H9 (cell line): ENCODE measurements around the gene TSPAN9. TPM values are rescaled to one million over a fixed set of nuclear protein-coding genes. Genes with fewer than 3 reads are reported as not detected.

ENCODE experiments used
- DNase-seq: peaks from one replicate; pipeline ENCODE4 v3.0.0-alpha.2; 2017
- H2AFZ ChIP-seq: one replicate; pipeline ENCODE4 v1.6.1; 2013; ENCODE audit warnings: mild to moderate bottlenecking, low read length, control low read depth, moderate library complexity
- H2AK5ac ChIP-seq: 2 replicates; pipeline ENCODE4 v1.6.1; 2013; ENCODE audit warnings: low read length, control low read depth, mixed read lengths; ENCODE audit not compliant: insufficient read length
- H2BK120ac ChIP-seq: one replicate; pipeline ENCODE4 v1.6.1; 2013; ENCODE audit warnings: low read depth, mild to moderate bottlenecking, low read length, control low read depth, inconsistent platforms; ENCODE audit not compliant: poor library complexity, severe bottlenecking
- H2BK12ac ChIP-seq: 2 replicates; pipeline ENCODE4 v1.6.1; 2013; ENCODE audit warnings: low read length, control low read depth, mixed read lengths, low read depth; ENCODE audit not compliant: insufficient read length
- H2BK15ac ChIP-seq: 2 replicates; pipeline ENCODE4 v1.6.1; 2013; ENCODE audit warnings: low read depth, low read length, control low read depth
- H2BK20ac ChIP-seq: one replicate; pipeline ENCODE4 v1.6.1; 2013; ENCODE audit warnings: low read depth, mild to moderate bottlenecking, low read length, control low read depth, inconsistent platforms; ENCODE audit not compliant: poor library complexity, severe bottlenecking
- H2BK5ac ChIP-seq: 2 replicates; pipeline ENCODE4 v1.6.1; 2013; ENCODE audit warnings: low read length, control low read depth, mixed read lengths; ENCODE audit not compliant: insufficient read length
- H3K14ac ChIP-seq: 2 replicates; pipeline ENCODE4 v1.6.1; 2013; ENCODE audit warnings: low read length, control low read depth; ENCODE audit not compliant: insufficient read depth
- H3K18ac ChIP-seq: 2 replicates; pipeline ENCODE4 v1.6.1; 2013; ENCODE audit warnings: low read depth, mild to moderate bottlenecking, mixed read lengths, low read length, control low read depth; ENCODE audit not compliant: insufficient read length
- H3K23ac ChIP-seq: 2 replicates; pipeline ENCODE4 v1.6.1; 2013; ENCODE audit warnings: low read length, control low read depth, mixed read lengths, low read depth; ENCODE audit not compliant: insufficient read length
- H3K23me2 ChIP-seq: 2 replicates; pipeline ENCODE4 v1.6.1; 2013; ENCODE audit warnings: low read depth, mild to moderate bottlenecking, mixed read lengths, low read length, control low read depth; ENCODE audit not compliant: insufficient read length, poor library complexity, severe bottlenecking
- H3K27ac ChIP-seq: 2 replicates; pipeline ENCODE4 v1.5.1; 2013; ENCODE audit warnings: low read length, control low read depth, mixed read lengths, low read depth; ENCODE audit not compliant: insufficient read length
- H3K27me3 ChIP-seq: 2 replicates; pipeline ENCODE4 v1.6.1; 2013; ENCODE audit warnings: low read length, control low read depth, inconsistent platforms; ENCODE audit not compliant: insufficient read depth
- H3K4ac ChIP-seq: 2 replicates; pipeline ENCODE4 v1.6.1; 2013; ENCODE audit warnings: low read depth, mild to moderate bottlenecking, control low read depth, inconsistent platforms, low read length, moderate library complexity
- H3K4me1 ChIP-seq: 2 replicates; pipeline ENCODE4 v1.6.1; 2013; ENCODE audit warnings: low read length, control low read depth, inconsistent platforms; ENCODE audit not compliant: insufficient read depth
- H3K4me2 ChIP-seq: 2 replicates; pipeline ENCODE4 v1.6.1; 2013; ENCODE audit warnings: low read length, control low read depth, mixed read lengths; ENCODE audit not compliant: insufficient read length, insufficient read depth
- H3K56ac ChIP-seq: 2 replicates; pipeline ENCODE4 v1.6.1; 2013; ENCODE audit warnings: low read depth, mild to moderate bottlenecking, mixed read lengths, low read length, control low read depth; ENCODE audit not compliant: insufficient read length
- H3K79me1 ChIP-seq: 2 replicates; pipeline ENCODE4 v1.6.1; 2013; ENCODE audit warnings: low read depth, mild to moderate bottlenecking, moderate library complexity, low read length, control low read depth, inconsistent platforms; ENCODE audit not compliant: insufficient read depth, poor library complexity, severe bottlenecking
- H3K79me2 ChIP-seq: 2 replicates; pipeline ENCODE4 v1.6.1; 2013; ENCODE audit warnings: low read length, control low read depth, inconsistent platforms; ENCODE audit not compliant: insufficient read depth
- H3K9ac ChIP-seq: 2 replicates; pipeline ENCODE4 v1.6.1; 2013; ENCODE audit warnings: low read length, control low read depth, mixed read lengths; ENCODE audit not compliant: insufficient read length; ENCODE audit errors: extremely low read depth
- H3K9me3 ChIP-seq: one replicate; pipeline ENCODE4 v1.6.1; 2013; ENCODE audit warnings: low read depth, low read length, inconsistent platforms; ENCODE audit not compliant: control insufficient read depth
- H3T11ph ChIP-seq: one replicate; pipeline ENCODE4 v1.6.1; 2013; ENCODE audit warnings: mild to moderate bottlenecking, low read length, control low read depth, inconsistent platforms
- H4K20me1 ChIP-seq: one replicate; pipeline ENCODE4 v1.6.1; 2013; ENCODE audit not compliant: control insufficient read depth, insufficient read length, insufficient read depth
- H4K5ac ChIP-seq: 2 replicates; pipeline ENCODE4 v1.6.1; 2013; ENCODE audit warnings: low read depth, mild to moderate bottlenecking, mixed read lengths, low read length, control low read depth; ENCODE audit not compliant: insufficient read length
- H4K8ac ChIP-seq: replicated peaks from 2 replicates; pipeline ENCODE4 v1.6.1; 2013; ENCODE audit warnings: low read length, control low read depth, mixed read lengths, low read depth; ENCODE audit not compliant: insufficient read length
- H4K91ac ChIP-seq: 2 replicates; pipeline ENCODE4 v1.6.1; 2013; ENCODE audit warnings: low read depth, mild to moderate bottlenecking, moderate library complexity, mixed read lengths, low read length, control low read depth; ENCODE audit not compliant: insufficient read length
- H3K27ac Mint-ChIP-seq, 3 experiments: 2 replicates in 2 of 3; 3 replicates in 1 of 3; pipeline ENCODE4 v1.8.0; 2020 to 2021; ENCODE audit warnings: mixed read lengths in 3 of 3, mild to moderate bottlenecking in 1 of 3, moderate library complexity in 1 of 3
- H3K27me3 Mint-ChIP-seq: 2 replicates; pipeline ENCODE4 v1.8.0; 2021; ENCODE audit warnings: low read depth, mild to moderate bottlenecking, moderate library complexity, mixed read lengths
- H3K36me3 Mint-ChIP-seq, 3 experiments: 2 replicates in 2 of 3; 3 replicates in 1 of 3; pipeline ENCODE4 v1.8.0; 2020 to 2021; ENCODE audit warnings: low read depth in 3 of 3, mixed read lengths in 3 of 3; ENCODE audit not compliant: insufficient read depth in 1 of 3
- H3K4me1 Mint-ChIP-seq, 2 experiments: 2 replicates each; pipeline ENCODE4 v1.8.0; 2020; ENCODE audit warnings: mixed read lengths in 2 of 2
- H3K4me3 Mint-ChIP-seq, 2 experiments: 2 replicates in 1 of 2; 3 replicates in 1 of 2; pipeline ENCODE4 v1.8.0; 2020 to 2021; ENCODE audit warnings: mild to moderate bottlenecking in 2 of 2, mixed read lengths in 2 of 2, moderate library complexity in 1 of 2
- H3K9me3 Mint-ChIP-seq, 2 experiments: 2 replicates in 1 of 2; 3 replicates in 1 of 2; pipeline ENCODE4 v1.8.0; 2020; ENCODE audit warnings: mild to moderate bottlenecking in 2 of 2, mixed read lengths in 2 of 2, moderate library complexity in 1 of 2
- WGBS: extraction: QIAGEN DNeasy Blood & Tissue Kit; methylation state at CpG from one replicate; pipeline ENCODE4 v1.1.7; 2013; ENCODE audit warnings: missing lambda C conversion rate, low lambda C conversion rate, mixed read lengths; ENCODE audit not compliant: insufficient read length; ENCODE audit errors: extremely low coverage; 5-methylcytosine and 5-hydroxymethylcytosine counted together
- total RNA-seq: library from RNA; stranded (reverse); gene quantifications from 2 replicates; pipeline ENCODE4 v1.2.1, GENCODE V29; 2021
- TF ChIP-seq, protein P1 (sequence below): fragments of 200-600 bp; sonication (generic); conservative IDR thresholded peaks from 3 replicates; pipeline ENCODE4 v1.8.0; 2021; ENCODE audit warnings: antibody characterized with exemption, mild to moderate bottlenecking

TSPAN9 gene
- total RNA-seq, 1 experiment from 2014 or later = 19.0 TPM

- no peak overlapping the region for H3K9ac ChIP-seq
Observed at GRCh38 chr12:3205742-3206519, 128.8 kb downstream of the TSPAN9 start.

More at GRCh38 chr12:3205742-3206519, 128.8 kb downstream of the TSPAN9 start:
- Histone ChIP-seq H3T11ph (no peak overlapping the region), H3K4me1 (peaks cover 1% of the 10 kb centered on the region; the same call in 1 of the 2 replicates), H2BK5ac (no peak overlapping the region), H3K79me2 (no peaks in the 10 kb centered on the region), H2BK20ac (no peak overlapping the region), H2BK15ac (no peak overlapping the region), H3K56ac (no peak overlapping the region), H3K4me2 (no peak overlapping the region), H3K9me3 (no peaks in the 10 kb centered on the region), H3K27me3 (peaks cover 12% of the 10 kb centered on the region; the same call in 1 of the 2 replicates), H3K79me1 (no peaks in the 10 kb centered on the region), H3K18ac (no peak overlapping the region), H4K5ac (no peak overlapping the region), H3K4ac (no peak overlapping the region), H3K23ac (no peak overlapping the region), H2BK12ac (no peak overlapping the region), H3K27ac (no peak overlapping the region), H4K20me1 (no peaks in the 10 kb centered on the region), H4K8ac (no peak overlapping the region), H4K91ac (no peak overlapping the region), H2BK120ac (no peak overlapping the region), H2AK5ac (no peak overlapping the region), H2AFZ (no peak overlapping the region), H3K23me2 (peaks cover 2% of the 10 kb centered on the region), H3K14ac (no peak overlapping the region; the same call in 1 of the 2 replicates)
- Mint-ChIP-seq H3K9me3 (no peaks in the 10 kb centered on the region), H3K4me3 (no peak overlapping the region), H3K27me3 (peaks cover 27% of the 10 kb centered on the region), H3K27ac (no peak overlapping the region; a peak in 1 of 7 replicates), H3K4me1 (peaks cover 42 to 46% of the 10 kb centered on the region in 2 experiments), H3K36me3 (no peaks in the 10 kb centered on the region; a peak in 1 of 7 replicates)
- DNase-seq = no peak
- TF ChIP-seq, protein P1, sequence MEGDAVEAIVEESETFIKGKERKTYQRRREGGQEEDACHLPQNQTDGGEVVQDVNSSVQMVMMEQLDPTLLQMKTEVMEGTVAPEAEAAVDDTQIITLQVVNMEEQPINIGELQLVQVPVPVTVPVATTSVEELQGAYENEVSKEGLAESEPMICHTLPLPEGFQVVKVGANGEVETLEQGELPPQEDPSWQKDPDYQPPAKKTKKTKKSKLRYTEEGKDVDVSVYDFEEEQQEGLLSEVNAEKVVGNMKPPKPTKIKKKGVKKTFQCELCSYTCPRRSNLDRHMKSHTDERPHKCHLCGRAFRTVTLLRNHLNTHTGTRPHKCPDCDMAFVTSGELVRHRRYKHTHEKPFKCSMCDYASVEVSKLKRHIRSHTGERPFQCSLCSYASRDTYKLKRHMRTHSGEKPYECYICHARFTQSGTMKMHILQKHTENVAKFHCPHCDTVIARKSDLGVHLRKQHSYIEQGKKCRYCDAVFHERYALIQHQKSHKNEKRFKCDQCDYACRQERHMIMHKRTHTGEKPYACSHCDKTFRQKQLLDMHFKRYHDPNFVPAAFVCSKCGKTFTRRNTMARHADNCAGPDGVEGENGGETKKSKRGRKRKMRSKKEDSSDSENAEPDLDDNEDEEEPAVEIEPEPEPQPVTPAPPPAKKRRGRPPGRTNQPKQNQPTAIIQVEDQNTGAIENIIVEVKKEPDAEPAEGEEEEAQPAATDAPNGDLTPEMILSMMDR = no peak
- no CpG with 5 or more reads among the region's 13 CpGs for WGBS
